CD4-positive, alpha-beta T cell (primary cell): ENCODE data around the gene BLCAP. TPM values are rescaled to one million over a fixed set of nuclear protein-coding genes. Genes with fewer than 3 reads are reported as not detected.
A peak's percentile ranks its signal among the peaks of the same experiment; 100 is the strongest.
"Not testable (repeated sequence)": the region's sequence is repeated elsewhere in the genome, so short reads cannot be mapped to it uniquely, and the experiment has no call there.

ENCODE experiments used
- ATAC-seq: fragments of 200-7000 bp; cut with Tn5 transposase; one replicate; pipeline ENCODE4 v1.10.0; 2022; ENCODE audit warnings: mild to moderate bottlenecking; ENCODE audit not compliant: poor library complexity
- CTCF ChIA-PET: fragments of 350-600 bp; sonication (Branson Sonifier 250); formaldehyde crosslinking; loops from one replicate; lab custom pipeline; 2021; ENCODE audit warnings: antibody characterized with exemption, inconsistent platforms; lab: Charles Lee
- POLR2A ChIA-PET: fragments of 350-600 bp; sonication (Branson Sonifier 250); formaldehyde crosslinking; loops from one replicate; lab custom pipeline; 2021; ENCODE audit warnings: antibody characterized with exemption, inconsistent platforms; lab: Charles Lee
- DNase-seq, 14 experiments: peaks; one replicate each; pipeline ENCODE4 v3.0.0-alpha.2; 2013 to 2020; ENCODE audit warnings: mixed read lengths in 2 of 14
- H3K27ac ChIP-seq, 2 donors: one replicate each; pipeline versions ENCODE4 v1.5.1 to v1.7.0; 2013; ENCODE audit warnings: low read length in 2 of 2, low read depth in 1 of 2, mild to moderate bottlenecking in 1 of 2
- H3K27me3 ChIP-seq, 2 experiments: 1 replicate in 1 of 2; 2 replicates in 1 of 2; pipeline versions ENCODE4 v1.6.1 to v1.7.0; 2013; ENCODE audit warnings: low read length in 2 of 2, control low read depth in 1 of 2, mild to moderate bottlenecking in 1 of 2, moderate library complexity in 1 of 2; ENCODE audit not compliant: insufficient read depth in 2 of 2, control insufficient read depth in 1 of 2
- H3K36me3 ChIP-seq: one replicate; pipeline ENCODE4 v1.6.1; 2013; ENCODE audit warnings: low read length, control low read depth; ENCODE audit not compliant: insufficient read depth
- H3K4me1 ChIP-seq: one replicate; pipeline ENCODE4 v1.6.1; 2013; ENCODE audit warnings: low read length, control low read depth; ENCODE audit not compliant: insufficient read depth
- H3K4me3 ChIP-seq: one replicate; pipeline ENCODE4 v1.5.1; 2013; ENCODE audit warnings: mild to moderate bottlenecking, low read length, moderate library complexity
- H3K9me3 ChIP-seq, 2 experiments: 1 replicate in 1 of 2; 2 replicates in 1 of 2; pipeline versions ENCODE4 v1.6.1 to v1.7.0; 2013; ENCODE audit warnings: low read length in 2 of 2, mild to moderate bottlenecking in 2 of 2, control low read depth in 1 of 2, moderate library complexity in 1 of 2; ENCODE audit not compliant: control insufficient read depth in 1 of 2, insufficient read depth in 1 of 2
- H3K27ac Mint-ChIP-seq: one replicate; pipeline ENCODE4 v1.8.0; 2020; ENCODE audit warnings: mixed read lengths
- H3K27me3 Mint-ChIP-seq: one replicate; pipeline ENCODE4 v1.8.0; 2021; ENCODE audit warnings: mixed read lengths
- H3K36me3 Mint-ChIP-seq: one replicate; pipeline ENCODE4 v1.8.0; 2021; ENCODE audit warnings: low read depth, mixed read lengths
- H3K4me1 Mint-ChIP-seq: one replicate; pipeline ENCODE4 v1.8.0; 2021; ENCODE audit warnings: low read depth, mixed read lengths
- H3K4me3 Mint-ChIP-seq: one replicate; pipeline ENCODE4 v1.8.0; 2020; ENCODE audit warnings: mild to moderate bottlenecking, mixed read lengths
- H3K9me3 Mint-ChIP-seq: one replicate; pipeline ENCODE4 v1.8.0; 2020; ENCODE audit warnings: mixed read lengths
- CTCF ChIP-seq: fragments of 200-600 bp; IDR thresholded peaks from one replicate; pipeline ENCODE4 v1.8.0; 2022; ENCODE audit warnings: antibody characterized with exemption, mild to moderate bottlenecking
- intact Hi-C, 2 experiments: fragments of 100-400 bp; cut with DNase I in 1 of 2; cut with micrococcal nuclease in 1 of 2; formaldehyde crosslinking; loops; one replicate each; pipeline versions ENCODE4 v1.15.1 to v1.9.0; 2023 to 2025; cut with DNase I, micrococcal nuclease
- polyA plus RNA-seq, 2 donors: library from polyadenylated mRNA; unstranded; fragments of 120-200 nt; gene quantifications; one replicate each; pipeline ENCODE4 v1.2.1, GENCODE V29; 2013
- total RNA-seq, 174 experiments: library from RNA in 2 of 174; stranded (reverse) in 2 of 174; gene quantifications; one replicate each; pipeline ENCODE4 v1.2.3 and lab custom pipeline; 2021 to 2026

BLCAP gene
- total RNA-seq, result 10 to 100 TPM; 59.4 to 60.1 TPM
- polyA plus RNA-seq (2013, experiment 1 of 2), result 52.5 TPM
- 56.5 TPM for polyA plus RNA-seq (2013, experiment 2 of 2)
- total RNA-seq (lab: John Stamatoyannopoulos, UW), result 24.8 to 102 (median 63.7) reads per million in 172 experiments

- H3K4me1 Mint-ChIP-seq, result peaks cover 52% of the 10 kb centered on the region
- peaks cover 21% of the 10 kb centered on the region for H3K36me3 Mint-ChIP-seq
- no peaks in the 10 kb centered on the region for H3K9me3 Mint-ChIP-seq
- peaks cover 2% of the 10 kb centered on the region for H3K36me3 ChIP-seq
- peaks cover 53% of the 10 kb centered on the region for H3K4me1 ChIP-seq
- POLR2A ChIA-PET, result interaction anchor here (0.8 to 3.6 kb wide), 7 partner anchors 10 to 954 kb away, joined by 3 to 27 read pairs (median 3); partner anchors contain the start of genes MANBAL, MROH8, RPN2 and TGIF2
- no peaks in the 10 kb centered on the region for H3K27me3 ChIP-seq
- peak; percentile 89 to 97 (median 92) for DNase-seq
- ATAC-seq, result peak; percentile 92
- H3K4me3 Mint-ChIP-seq, result peak within 1 kb of the TSS; percentile 94
- TF ChIP-seq CTCF, result no peak
- H3K9me3 ChIP-seq, result no peaks in the 10 kb centered on the region
- H3K27ac ChIP-seq, result peak within 1 kb of the TSS; percentile 99
- intact Hi-C loops, result loop anchor here (2.0 to 5.0 kb wide), 5 partner anchors 167 to 431 kb away; partner anchors contain the start of genes CTNNBL1 (in 1 of the 2), MANBAL (in 1 of the 2), MROH8 (in 1 of the 2) and RBL1 (in 1 of the 2)
- peak within 1 kb of the TSS; percentile 98 for H3K27ac Mint-ChIP-seq
- CTCF ChIA-PET, result interaction anchor here (1.2 kb wide), 1 partner anchor 332 kb away, joined by 6 read pairs; no protein-coding TSS in a partner anchor
- H3K27me3 Mint-ChIP-seq, result no peaks in the 10 kb centered on the region
- H3K4me3 ChIP-seq, result peak within 1 kb of the TSS; percentile 100
These were observed at the start of gene BLCAP for GRCh38 chr20:37527638-37528445. BLCAP (minus strand) TSS chr20:37527876; CDS start chr20:37519174, 8,702 bp downstream.

GRCh38 chr20:37577436-37577835 is 49.8 kb upstream of the BLCAP start:
- H3K27me3 Mint-ChIP-seq, result peaks cover 55% of the 10 kb centered on the region
- not testable (repeated sequence) for H3K4me3 Mint-ChIP-seq

GRCh38 chr20:37576911-37577310 is 49.2 kb upstream of the BLCAP start:
- Mint-ChIP-seq H3K9me3 (no peaks in the 10 kb centered on the region), H3K27me3 (peaks cover 53% of the 10 kb centered on the region), H3K27ac (no peak overlapping the region), H3K4me1 (no peaks in the 10 kb centered on the region), H3K36me3 (no peaks in the 10 kb centered on the region), H3K4me3 (no peak overlapping the region)
- CTCF ChIA-PET, result no interaction called here
- no peak overlapping the region for H3K27ac ChIP-seq
- peaks cover 7 to 14% of the 10 kb centered on the region in 2 experiments for H3K27me3 ChIP-seq
- POLR2A ChIA-PET, result no interaction called here
- ATAC-seq (no peak), DNase-seq (no peak)
- intact Hi-C loops, result no loop called here
- H3K36me3 ChIP-seq, result no peaks in the 10 kb centered on the region
- H3K4me1 ChIP-seq, result no peaks in the 10 kb centered on the region
- peaks cover 0 to 4% of the 10 kb centered on the region in 2 experiments for H3K9me3 ChIP-seq
- H3K4me3 ChIP-seq, result no peak overlapping the region
- no peak for TF ChIP-seq CTCF

More at GRCh38 chr20:37577436-37577835, 49.8 kb upstream of the BLCAP start:
- intact Hi-C loops, H3K4me1 ChIP-seq, H3K4me1 Mint-ChIP-seq, H3K4me3 ChIP-seq, H3K9me3 ChIP-seq, H3K27ac ChIP-seq, H3K36me3 Mint-ChIP-seq, H3K36me3 ChIP-seq, H3K9me3 Mint-ChIP-seq, CTCF ChIA-PET, H3K27ac Mint-ChIP-seq, ATAC-seq, POLR2A ChIA-PET, DNase-seq: not testable (repeated sequence)
- H3K27me3 ChIP-seq, result peaks cover 7 to 14% of the 10 kb centered on the region in 2 experiments
